CD4-positive, alpha-beta T cell (primary cell): ENCODE results near the gene RALGPS1. TPM values are rescaled to one million over a fixed set of nuclear protein-coding genes. Genes with fewer than 3 reads are reported as not detected.

Experiments used
- ATAC-seq: fragments of 200-7000 bp; cut with Tn5 transposase; one replicate; pipeline ENCODE4 v1.10.0; 2022; ENCODE audit warnings: mild to moderate bottlenecking; ENCODE audit not compliant: poor library complexity
- CTCF ChIA-PET: fragments of 350-600 bp; sonication (Branson Sonifier 250); formaldehyde crosslinking; loops from one replicate; lab custom pipeline; 2021; ENCODE audit warnings: antibody characterized with exemption, inconsistent platforms; lab: Charles Lee
- POLR2A ChIA-PET: fragments of 350-600 bp; sonication (Branson Sonifier 250); formaldehyde crosslinking; loops from one replicate; lab custom pipeline; 2021; ENCODE audit warnings: antibody characterized with exemption, inconsistent platforms; lab: Charles Lee
- DNase-seq, 14 experiments: peaks; one replicate each; pipeline ENCODE4 v3.0.0-alpha.2; 2013 to 2020; ENCODE audit warnings: mixed read lengths in 2 of 14
- H3K27ac ChIP-seq, 2 donors: one replicate each; pipeline versions ENCODE4 v1.5.1 to v1.7.0; 2013; ENCODE audit warnings: low read length in 2 of 2, low read depth in 1 of 2, mild to moderate bottlenecking in 1 of 2
- H3K27me3 ChIP-seq, 2 experiments: 1 replicate in 1 of 2; 2 replicates in 1 of 2; pipeline versions ENCODE4 v1.6.1 to v1.7.0; 2013; ENCODE audit warnings: low read length in 2 of 2, control low read depth in 1 of 2, mild to moderate bottlenecking in 1 of 2, moderate library complexity in 1 of 2; ENCODE audit not compliant: insufficient read depth in 2 of 2, control insufficient read depth in 1 of 2
- H3K36me3 ChIP-seq: one replicate; pipeline ENCODE4 v1.6.1; 2013; ENCODE audit warnings: low read length, control low read depth; ENCODE audit not compliant: insufficient read depth
- H3K4me1 ChIP-seq: one replicate; pipeline ENCODE4 v1.6.1; 2013; ENCODE audit warnings: low read length, control low read depth; ENCODE audit not compliant: insufficient read depth
- H3K4me3 ChIP-seq: one replicate; pipeline ENCODE4 v1.5.1; 2013; ENCODE audit warnings: mild to moderate bottlenecking, low read length, moderate library complexity
- H3K9me3 ChIP-seq, 2 experiments: 1 replicate in 1 of 2; 2 replicates in 1 of 2; pipeline versions ENCODE4 v1.6.1 to v1.7.0; 2013; ENCODE audit warnings: low read length in 2 of 2, mild to moderate bottlenecking in 2 of 2, control low read depth in 1 of 2, moderate library complexity in 1 of 2; ENCODE audit not compliant: control insufficient read depth in 1 of 2, insufficient read depth in 1 of 2
- H3K27ac Mint-ChIP-seq: one replicate; pipeline ENCODE4 v1.8.0; 2020; ENCODE audit warnings: mixed read lengths
- H3K27me3 Mint-ChIP-seq: one replicate; pipeline ENCODE4 v1.8.0; 2021; ENCODE audit warnings: mixed read lengths
- H3K36me3 Mint-ChIP-seq: one replicate; pipeline ENCODE4 v1.8.0; 2021; ENCODE audit warnings: low read depth, mixed read lengths
- H3K4me1 Mint-ChIP-seq: one replicate; pipeline ENCODE4 v1.8.0; 2021; ENCODE audit warnings: low read depth, mixed read lengths
- H3K4me3 Mint-ChIP-seq: one replicate; pipeline ENCODE4 v1.8.0; 2020; ENCODE audit warnings: mild to moderate bottlenecking, mixed read lengths
- H3K9me3 Mint-ChIP-seq: one replicate; pipeline ENCODE4 v1.8.0; 2020; ENCODE audit warnings: mixed read lengths
- CTCF ChIP-seq: fragments of 200-600 bp; IDR thresholded peaks from one replicate; pipeline ENCODE4 v1.8.0; 2022; ENCODE audit warnings: antibody characterized with exemption, mild to moderate bottlenecking
- intact Hi-C, 2 experiments: fragments of 100-400 bp; cut with DNase I in 1 of 2; cut with micrococcal nuclease in 1 of 2; formaldehyde crosslinking; loops; one replicate each; pipeline versions ENCODE4 v1.15.1 to v1.9.0; 2023 to 2025; cut with DNase I, micrococcal nuclease
- total RNA-seq, 174 experiments: library from RNA in 2 of 174; stranded (reverse) in 2 of 174; gene quantifications; one replicate each; pipeline ENCODE4 v1.2.3 and lab custom pipeline; 2021 to 2026

The RALGPS1 gene
- total RNA-seq, 2 experiments from 2014 or later = 5.8 to 6.3 TPM

- no peaks in the 10 kb centered on the region for H3K9me3 Mint-ChIP-seq
- no peak for TF ChIP-seq CTCF
- Histone ChIP-seq H3K9me3 (no peaks in the 10 kb centered on the region), H3K27me3 (no peaks in the 10 kb centered on the region), H3K27ac (no peak overlapping the region), H3K36me3 (no peaks in the 10 kb centered on the region), H3K4me3 (no peak overlapping the region), H3K4me1 (no peaks in the 10 kb centered on the region)
- H3K27ac Mint-ChIP-seq = no peak overlapping the region
- ATAC-seq (no peak), DNase-seq (no peak)
- H3K4me3 Mint-ChIP-seq = no peak overlapping the region
- ChIA-PET POLR2A (no interaction called here), CTCF (no interaction called here)
- H3K36me3 Mint-ChIP-seq = no peaks in the 10 kb centered on the region
- no peaks in the 10 kb centered on the region for H3K4me1 Mint-ChIP-seq
- intact Hi-C loops = no loop called here
- peaks cover 21% of the 10 kb centered on the region for H3K27me3 Mint-ChIP-seq
Observed at GRCh38 chr9:127258606-127259471, 344.3 kb downstream of the RALGPS1 start.

- Histone ChIP-seq H3K36me3 (no peaks in the 10 kb centered on the region), H3K9me3 (no peaks in the 10 kb centered on the region), H3K4me1 (no peaks in the 10 kb centered on the region), H3K27me3 (no peaks in the 10 kb centered on the region), H3K4me3 (no peak overlapping the region), H3K27ac (no peak overlapping the region)
- no peak for DNase-seq
- Mint-ChIP-seq H3K36me3 (no peaks in the 10 kb centered on the region), H3K4me3 (no peak overlapping the region), H3K9me3 (no peaks in the 10 kb centered on the region), H3K4me1 (no peaks in the 10 kb centered on the region), H3K27me3 (peaks cover 6% of the 10 kb centered on the region), H3K27ac (no peak overlapping the region)
- CTCF ChIA-PET = no interaction called here
- POLR2A ChIA-PET = no interaction called here
- TF ChIP-seq CTCF = no peak
- intact Hi-C loops = no loop called here
- ATAC-seq = no peak
Observed at GRCh38 chr9:127262602-127263001, 348.0 kb downstream of the RALGPS1 start.

- ATAC-seq (no peak), DNase-seq (no peak)
- CTCF ChIA-PET = no interaction called here
- no peaks in the 10 kb centered on the region for H3K4me1 Mint-ChIP-seq
- POLR2A ChIA-PET = no interaction called here
- intact Hi-C loops = no loop called here
- H3K9me3 ChIP-seq = no peaks in the 10 kb centered on the region
- H3K9me3 Mint-ChIP-seq = no peaks in the 10 kb centered on the region
- H3K27ac ChIP-seq = no peak overlapping the region
- TF ChIP-seq CTCF = no peak
- H3K27me3 Mint-ChIP-seq = peaks cover 6% of the 10 kb centered on the region
- no peak overlapping the region for H3K27ac Mint-ChIP-seq
- no peak overlapping the region for H3K4me3 ChIP-seq
- H3K36me3 ChIP-seq = no peaks in the 10 kb centered on the region
- no peaks in the 10 kb centered on the region for H3K27me3 ChIP-seq
- no peaks in the 10 kb centered on the region for H3K4me1 ChIP-seq
- no peaks in the 10 kb centered on the region for H3K36me3 Mint-ChIP-seq
- no peak overlapping the region for H3K4me3 Mint-ChIP-seq
Observed at GRCh38 chr9:127263237-127263636, 348.7 kb downstream of the RALGPS1 start.
